ENCODE data around the gene ZSCAN9.
A peak's percentile ranks its signal among the peaks of the same experiment; 100 is the strongest.

ZSCAN9 gene

DNA sequence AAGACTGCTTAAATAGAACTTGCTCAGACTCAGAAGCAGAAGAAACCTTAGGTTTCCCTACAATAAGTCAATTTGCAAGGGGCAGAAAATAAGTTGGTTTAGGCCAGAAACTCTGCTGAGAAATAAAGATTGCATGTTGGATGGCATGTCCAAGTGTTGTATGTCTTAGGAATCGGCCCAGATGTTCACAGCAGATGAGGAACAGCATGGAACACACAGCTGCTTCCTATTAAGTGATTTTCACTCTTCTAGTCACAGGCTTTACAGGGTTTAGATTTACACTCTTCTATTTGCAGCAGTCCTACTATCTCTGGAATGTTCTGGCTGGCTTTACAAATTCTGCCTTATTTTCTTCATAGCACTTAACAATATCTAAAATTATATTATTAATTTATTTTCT lies 23.8 kb downstream of the ZSCAN9 start:
- Histone ChIP-seq H3K9me3 (ENCODE audit: insufficient read depth, low read length) (no peaks in the 10 kb centered on the region), H3F3A (ENCODE audit: insufficient read depth) (no peaks in the 10 kb centered on the region), H2AFZ (ENCODE audit: low read depth, low read length, severe bottlenecking) (no peak overlapping the region), H3K9me2 (replicated peaks; ENCODE audit: insufficient read depth, low read length) (no peaks in the 10 kb centered on the region), H3K9ac (ENCODE audit: low read length) (no peak overlapping the region), H3K36me3 (ENCODE audit: low read length) (peaks cover 22% of the 10 kb centered on the region), H3K27ac (ENCODE audit: low read depth, low read length) (no peak overlapping the region), H4K20me1 (ENCODE audit: low read depth, low read length) (no peaks in the 10 kb centered on the region), H3K79me2 (ENCODE audit: insufficient read depth, low read length) (peaks cover 19% of the 10 kb centered on the region), H3K4me2 (ENCODE audit: low read depth, low read length, poor library complexity, severe bottlenecking) (no peak overlapping the region), H3K27me3 (ENCODE audit: low read length) (no peaks in the 10 kb centered on the region), H3K4me3 (ENCODE audit: insufficient read depth, low read length, poor library complexity, severe bottlenecking) (no peak overlapping the region)
- no peak for TF ChIP-seq EZH2phosphoT487 (conservative IDR thresholded peaks at IDR 0.05; ENCODE audit: low read length)
- TF ChIP-seq, protein P1, sequence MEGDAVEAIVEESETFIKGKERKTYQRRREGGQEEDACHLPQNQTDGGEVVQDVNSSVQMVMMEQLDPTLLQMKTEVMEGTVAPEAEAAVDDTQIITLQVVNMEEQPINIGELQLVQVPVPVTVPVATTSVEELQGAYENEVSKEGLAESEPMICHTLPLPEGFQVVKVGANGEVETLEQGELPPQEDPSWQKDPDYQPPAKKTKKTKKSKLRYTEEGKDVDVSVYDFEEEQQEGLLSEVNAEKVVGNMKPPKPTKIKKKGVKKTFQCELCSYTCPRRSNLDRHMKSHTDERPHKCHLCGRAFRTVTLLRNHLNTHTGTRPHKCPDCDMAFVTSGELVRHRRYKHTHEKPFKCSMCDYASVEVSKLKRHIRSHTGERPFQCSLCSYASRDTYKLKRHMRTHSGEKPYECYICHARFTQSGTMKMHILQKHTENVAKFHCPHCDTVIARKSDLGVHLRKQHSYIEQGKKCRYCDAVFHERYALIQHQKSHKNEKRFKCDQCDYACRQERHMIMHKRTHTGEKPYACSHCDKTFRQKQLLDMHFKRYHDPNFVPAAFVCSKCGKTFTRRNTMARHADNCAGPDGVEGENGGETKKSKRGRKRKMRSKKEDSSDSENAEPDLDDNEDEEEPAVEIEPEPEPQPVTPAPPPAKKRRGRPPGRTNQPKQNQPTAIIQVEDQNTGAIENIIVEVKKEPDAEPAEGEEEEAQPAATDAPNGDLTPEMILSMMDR (IDR thresholded peaks at IDR 0.05; ENCODE audit: insufficient read depth, low read length, poor library complexity, severe bottlenecking) = no peak

GRCh38 chr6:28250747-28251146 lies 25.7 kb downstream of the ZSCAN9 start:
- Histone ChIP-seq H3K27me3 (ENCODE audit: low read length) (no peaks in the 10 kb centered on the region), H4K20me1 (ENCODE audit: low read depth, low read length) (no peaks in the 10 kb centered on the region), H3K9me3 (ENCODE audit: insufficient read depth, low read length) (no peaks in the 10 kb centered on the region), H3K9me2 (replicated peaks; ENCODE audit: insufficient read depth, low read length) (no peaks in the 10 kb centered on the region), H3K79me2 (ENCODE audit: insufficient read depth, low read length) (peaks cover 19% of the 10 kb centered on the region), H2AFZ (ENCODE audit: low read depth, low read length, severe bottlenecking) (no peak overlapping the region), H3K27ac (ENCODE audit: low read depth, low read length) (no peak overlapping the region), H3K36me3 (ENCODE audit: low read length) (peaks cover 11% of the 10 kb centered on the region), H3K4me3 (ENCODE audit: insufficient read depth, low read length, poor library complexity, severe bottlenecking) (peak overlapping the region; percentile 95), H3F3A (ENCODE audit: insufficient read depth) (no peaks in the 10 kb centered on the region), H3K4me2 (ENCODE audit: low read depth, low read length, poor library complexity, severe bottlenecking) (peak overlapping the region; percentile 67), H3K9ac (ENCODE audit: low read length) (no peak overlapping the region; the same call in 1 of the 2 replicates)
- TF ChIP-seq EZH2phosphoT487 (conservative IDR thresholded peaks at IDR 0.05; ENCODE audit: low read length) = no peak
- TF ChIP-seq, protein P1 (IDR thresholded peaks at IDR 0.05; ENCODE audit: insufficient read depth, low read length, poor library complexity, severe bottlenecking) = no peak

DNA sequence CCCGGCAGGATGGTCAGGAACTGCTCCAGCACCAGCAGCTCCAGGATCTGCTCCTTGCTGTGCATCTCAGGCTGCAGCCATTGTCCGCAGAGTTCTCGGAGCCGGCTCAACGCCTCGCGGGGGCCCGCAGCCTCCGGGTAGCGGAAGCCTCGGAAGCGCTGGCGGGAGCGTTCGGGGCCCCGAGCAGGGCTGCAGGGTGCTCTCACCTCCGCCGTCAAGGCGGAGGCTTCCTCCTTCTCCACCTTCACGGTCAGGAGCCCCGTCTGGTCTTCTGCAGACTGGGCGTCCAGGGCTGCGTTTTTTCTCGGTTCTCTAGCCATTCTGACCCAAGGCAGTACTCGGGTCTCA lies 26.6 kb downstream of the ZSCAN9 start:
- H3K9ac ChIP-seq (ENCODE audit: low read length) = peak overlapping the region; percentile 77
- no peaks in the 10 kb centered on the region for H3K9me3 ChIP-seq (ENCODE audit: insufficient read depth, low read length)
- H3K9me2 ChIP-seq (replicated peaks; ENCODE audit: insufficient read depth, low read length) = no peaks in the 10 kb centered on the region
- no peaks in the 10 kb centered on the region for H3F3A ChIP-seq (ENCODE audit: insufficient read depth)
- peak overlapping the region; percentile 89 for H2AFZ ChIP-seq (ENCODE audit: low read depth, low read length, severe bottlenecking)
- H3K4me3 ChIP-seq (ENCODE audit: insufficient read depth, low read length, poor library complexity, severe bottlenecking) = peak overlapping the region; percentile 95
- peak overlapping the region; percentile 67 for H3K4me2 ChIP-seq (ENCODE audit: low read depth, low read length, poor library complexity, severe bottlenecking)
- H4K20me1 ChIP-seq (ENCODE audit: low read depth, low read length) = no peaks in the 10 kb centered on the region
- no peaks in the 10 kb centered on the region for H3K27me3 ChIP-seq (ENCODE audit: low read length)
- no peak for TF ChIP-seq EZH2phosphoT487 (conservative IDR thresholded peaks at IDR 0.05; ENCODE audit: low read length)
- TF ChIP-seq, protein P1 (IDR thresholded peaks at IDR 0.05; ENCODE audit: insufficient read depth, low read length, poor library complexity, severe bottlenecking) = no peak
- H3K36me3 ChIP-seq (ENCODE audit: low read length) = peaks cover 7% of the 10 kb centered on the region; the same call in 1 of the 2 replicates
- peak overlapping the region; percentile 18 for H3K27ac ChIP-seq (ENCODE audit: low read depth, low read length)
- H3K79me2 ChIP-seq (ENCODE audit: insufficient read depth, low read length) = peaks cover 19% of the 10 kb centered on the region
